Neural progenitor cell (in vitro differentiated cells): Measurements from ENCODE around the gene LRRC7. TPM values are rescaled to one million over a fixed set of nuclear protein-coding genes. Genes with fewer than 3 reads are reported as not detected.

Experiments
- DNase-seq: peaks from one replicate; pipeline ENCODE4 v3.0.0-alpha.2; 2016; ENCODE audit warnings: low spot score
- H2AFZ ChIP-seq: fragments of 200-600 bp; sonication (generic); replicated peaks from 2 replicates; pipeline ENCODE4 v1.6.1; 2016; ENCODE audit warnings: antibody characterized with exemption
- H3F3A ChIP-seq: fragments of 200-600 bp; sonication (generic); 2 replicates; pipeline ENCODE4 v1.6.1; 2016; ENCODE audit warnings: antibody characterized with exemption, low read depth
- H3K27ac ChIP-seq: fragments of 200-600 bp; sonication (generic); 2 replicates; pipeline ENCODE4 v1.5.1; 2016; ENCODE audit warnings: mild to moderate bottlenecking
- H3K27me3 ChIP-seq: fragments of 200-600 bp; sonication (generic); 2 replicates; pipeline ENCODE4 v1.6.1; 2016; ENCODE audit warnings: mild to moderate bottlenecking, moderate library complexity
- H3K36me3 ChIP-seq: fragments of 200-600 bp; sonication (generic); 2 replicates; pipeline ENCODE4 v1.5.1; 2016
- H3K4me1 ChIP-seq: fragments of 200-600 bp; sonication (generic); 2 replicates; pipeline ENCODE4 v1.6.1; 2016; ENCODE audit warnings: mixed run types
- H3K4me2 ChIP-seq: fragments of 200-600 bp; sonication (generic); 2 replicates; pipeline ENCODE4 v1.6.1; 2016
- H3K4me3 ChIP-seq: fragments of 200-600 bp; sonication (generic); 2 replicates; pipeline ENCODE4 v1.5.1; 2016
- H3K79me2 ChIP-seq: fragments of 200-600 bp; sonication (generic); 2 replicates; pipeline ENCODE4 v1.6.1; 2016; ENCODE audit warnings: low read depth
- H3K9ac ChIP-seq: fragments of 200-600 bp; sonication (generic); 2 replicates; pipeline ENCODE4 v1.6.1; 2016
- H3K9me3 ChIP-seq: fragments of 200-600 bp; sonication (generic); 2 replicates; pipeline ENCODE4 v1.5.1; 2016; ENCODE audit warnings: low read depth
- H4K20me1 ChIP-seq: fragments of 200-600 bp; sonication (generic); 2 replicates; pipeline ENCODE4 v1.6.1; 2016; ENCODE audit warnings: low read depth
- H3K27ac Mint-ChIP-seq: 3 replicates; pipeline ENCODE4 v1.8.0; 2021; ENCODE audit warnings: mixed read lengths
- H3K27me3 Mint-ChIP-seq: 2 replicates; pipeline ENCODE4 v1.8.0; 2022; ENCODE audit warnings: low read depth, mild to moderate bottlenecking, inconsistent platforms, moderate library complexity, mixed read lengths; ENCODE audit not compliant: insufficient read depth
- H3K36me3 Mint-ChIP-seq: 3 replicates; pipeline ENCODE4 v1.8.0; 2021; ENCODE audit warnings: mixed read lengths
- H3K4me1 Mint-ChIP-seq: 3 replicates; pipeline ENCODE4 v1.8.0; 2021; ENCODE audit warnings: mixed read lengths
- H3K4me3 Mint-ChIP-seq: 3 replicates; pipeline ENCODE4 v1.8.0; 2021; ENCODE audit warnings: mild to moderate bottlenecking, moderate library complexity, mixed read lengths
- H3K9me3 Mint-ChIP-seq: 3 replicates; pipeline ENCODE4 v1.8.0; 2020; ENCODE audit warnings: mixed read lengths
- EZH2 ChIP-seq: fragments of 200-600 bp; sonication (generic); IDR thresholded peaks from 2 replicates; pipeline ENCODE4 v1.6.1; 2017; ENCODE audit warnings: antibody characterized with exemption, mild to moderate bottlenecking, moderate library complexity
- EZH2phosphoT487 ChIP-seq: fragments of 200-600 bp; sonication (generic); IDR thresholded peaks from 2 replicates; pipeline ENCODE4 v1.6.1; 2017; ENCODE audit warnings: antibody characterized with exemption
- total RNA-seq: library from RNA; depleted of rRNA; stranded (reverse); fragments of >200 nt; gene quantifications from 2 replicates; pipeline ENCODE4 v1.2.3, GENCODE V29; 2015; ENCODE audit warnings: low replicate concordance
- TF ChIP-seq, protein P1 (sequence below): fragments of 200-600 bp; sonication (generic); IDR thresholded peaks from 2 replicates; pipeline ENCODE4 v1.5.1; 2017; ENCODE audit warnings: antibody characterized with exemption, mild to moderate bottlenecking

LRRC7 gene
- total RNA-seq, 1 donor from 2014 or later: not detected

GRCh38 chr1:69747207-69747606 lies 179.5 kb downstream of the LRRC7 start:
- Mint-ChIP-seq H3K4me1 (peaks cover 2% of the 10 kb centered on the region), H3K27ac (no peak overlapping the region), H3K9me3 (no peaks in the 10 kb centered on the region), H3K27me3 (no peaks in the 10 kb centered on the region), H3K36me3 (no peaks in the 10 kb centered on the region), H3K4me3 (no peak overlapping the region)
- TF ChIP-seq EZH2phosphoT487 (no peak), EZH2 (no peak)
- TF ChIP-seq, protein P1, sequence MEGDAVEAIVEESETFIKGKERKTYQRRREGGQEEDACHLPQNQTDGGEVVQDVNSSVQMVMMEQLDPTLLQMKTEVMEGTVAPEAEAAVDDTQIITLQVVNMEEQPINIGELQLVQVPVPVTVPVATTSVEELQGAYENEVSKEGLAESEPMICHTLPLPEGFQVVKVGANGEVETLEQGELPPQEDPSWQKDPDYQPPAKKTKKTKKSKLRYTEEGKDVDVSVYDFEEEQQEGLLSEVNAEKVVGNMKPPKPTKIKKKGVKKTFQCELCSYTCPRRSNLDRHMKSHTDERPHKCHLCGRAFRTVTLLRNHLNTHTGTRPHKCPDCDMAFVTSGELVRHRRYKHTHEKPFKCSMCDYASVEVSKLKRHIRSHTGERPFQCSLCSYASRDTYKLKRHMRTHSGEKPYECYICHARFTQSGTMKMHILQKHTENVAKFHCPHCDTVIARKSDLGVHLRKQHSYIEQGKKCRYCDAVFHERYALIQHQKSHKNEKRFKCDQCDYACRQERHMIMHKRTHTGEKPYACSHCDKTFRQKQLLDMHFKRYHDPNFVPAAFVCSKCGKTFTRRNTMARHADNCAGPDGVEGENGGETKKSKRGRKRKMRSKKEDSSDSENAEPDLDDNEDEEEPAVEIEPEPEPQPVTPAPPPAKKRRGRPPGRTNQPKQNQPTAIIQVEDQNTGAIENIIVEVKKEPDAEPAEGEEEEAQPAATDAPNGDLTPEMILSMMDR: no peak
- no peaks in the 10 kb centered on the region for H3K9me3 ChIP-seq
- no peaks in the 10 kb centered on the region for H3K79me2 ChIP-seq
- H3K27me3 ChIP-seq: no peaks in the 10 kb centered on the region
- H4K20me1 ChIP-seq: no peaks in the 10 kb centered on the region
- H3K4me2 ChIP-seq: no peak overlapping the region
- H3K4me3 ChIP-seq: no peak overlapping the region
- no peaks in the 10 kb centered on the region for H3F3A ChIP-seq
- DNase-seq: no peak
- H3K4me1 ChIP-seq: no peaks in the 10 kb centered on the region
- H3K27ac ChIP-seq: no peak overlapping the region
- H3K9ac ChIP-seq: no peak overlapping the region
- no peak overlapping the region for H2AFZ ChIP-seq
- no peaks in the 10 kb centered on the region for H3K36me3 ChIP-seq

DNA sequence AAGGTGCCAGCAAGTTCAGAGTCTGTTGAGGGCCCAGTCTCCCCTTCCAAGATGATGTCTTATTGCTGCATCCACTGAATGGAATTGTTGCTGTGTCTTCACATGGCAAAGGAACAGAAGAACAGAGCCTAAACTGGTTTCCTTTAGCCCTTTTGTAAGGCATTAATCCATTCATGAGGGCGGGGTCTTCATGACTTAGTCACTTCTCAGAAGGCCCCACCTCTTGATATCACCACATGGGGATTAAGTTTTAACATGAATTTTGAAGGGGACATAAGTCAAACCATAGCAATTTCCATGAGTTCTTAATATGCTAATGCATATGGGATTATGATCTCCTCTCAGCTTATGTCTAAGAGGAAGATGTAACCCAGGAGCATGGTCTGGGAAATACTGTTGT lies 182.9 kb downstream of the LRRC7 start:
- no peaks in the 10 kb centered on the region for H3K27me3 ChIP-seq
- H3K4me3 ChIP-seq: no peak overlapping the region
- no peak for TF ChIP-seq EZH2phosphoT487
- TF ChIP-seq, protein P1: no peak
- TF ChIP-seq EZH2: no peak
- no peaks in the 10 kb centered on the region for H3K79me2 ChIP-seq
- H3K4me2 ChIP-seq: no peak overlapping the region
- H3F3A ChIP-seq: no peaks in the 10 kb centered on the region
- H3K9ac ChIP-seq: no peak overlapping the region
- no peaks in the 10 kb centered on the region for H3K4me1 ChIP-seq
- no peaks in the 10 kb centered on the region for H3K9me3 Mint-ChIP-seq
- H3K4me1 Mint-ChIP-seq: peaks cover 5% of the 10 kb centered on the region
- no peak overlapping the region for H3K27ac ChIP-seq
- H3K36me3 ChIP-seq: no peaks in the 10 kb centered on the region
- no peak for DNase-seq
- no peaks in the 10 kb centered on the region for H4K20me1 ChIP-seq
- no peaks in the 10 kb centered on the region for H3K27me3 Mint-ChIP-seq
- H3K36me3 Mint-ChIP-seq: no peaks in the 10 kb centered on the region
- no peak overlapping the region for H2AFZ ChIP-seq
- no peaks in the 10 kb centered on the region for H3K9me3 ChIP-seq
- no peak overlapping the region for H3K27ac Mint-ChIP-seq
- H3K4me3 Mint-ChIP-seq: no peak overlapping the region

GRCh38 chr1:69752831-69753230 lies 185.1 kb downstream of the LRRC7 start:
- Mint-ChIP-seq H3K4me3 (no peak overlapping the region), H3K4me1 (peaks cover 3% of the 10 kb centered on the region), H3K9me3 (no peaks in the 10 kb centered on the region), H3K27ac (no peak overlapping the region), H3K36me3 (no peaks in the 10 kb centered on the region), H3K27me3 (no peaks in the 10 kb centered on the region)
- Histone ChIP-seq H3K4me2 (no peak overlapping the region), H3K36me3 (no peaks in the 10 kb centered on the region), H3K4me3 (no peak overlapping the region), H3F3A (no peaks in the 10 kb centered on the region), H3K79me2 (no peaks in the 10 kb centered on the region), H3K27ac (no peak overlapping the region), H2AFZ (no peak overlapping the region), H4K20me1 (no peaks in the 10 kb centered on the region), H3K9ac (no peak overlapping the region), H3K9me3 (no peaks in the 10 kb centered on the region), H3K4me1 (no peaks in the 10 kb centered on the region), H3K27me3 (no peaks in the 10 kb centered on the region)
- DNase-seq: no peak
- TF ChIP-seq EZH2phosphoT487 (no peak), EZH2 (no peak)
- TF ChIP-seq, protein P1: no peak

GRCh38 chr1:69754521-69754920 lies 186.8 kb downstream of the LRRC7 start:
- DNase-seq: no peak
- Mint-ChIP-seq H3K4me3 (no peak overlapping the region), H3K36me3 (no peaks in the 10 kb centered on the region), H3K27ac (no peak overlapping the region), H3K4me1 (peaks cover 3% of the 10 kb centered on the region), H3K9me3 (no peaks in the 10 kb centered on the region), H3K27me3 (no peaks in the 10 kb centered on the region)
- H3K27ac ChIP-seq: no peak overlapping the region
- no peaks in the 10 kb centered on the region for H3K4me1 ChIP-seq
- H3K27me3 ChIP-seq: no peaks in the 10 kb centered on the region
- no peaks in the 10 kb centered on the region for H4K20me1 ChIP-seq
- TF ChIP-seq, protein P1: no peak
- TF ChIP-seq EZH2phosphoT487 (no peak), EZH2 (no peak)
- H3K9ac ChIP-seq: no peak overlapping the region
- H3K36me3 ChIP-seq: no peaks in the 10 kb centered on the region
- H3K9me3 ChIP-seq: no peaks in the 10 kb centered on the region
- no peaks in the 10 kb centered on the region for H3F3A ChIP-seq
- H3K4me3 ChIP-seq: no peak overlapping the region
- no peak overlapping the region for H3K4me2 ChIP-seq
- H3K79me2 ChIP-seq: no peaks in the 10 kb centered on the region
- H2AFZ ChIP-seq: no peak overlapping the region
